Prostate gland (tissue), 2 donors: ENCODE results near the gene PTPA.

Experiments used
- POLR2AphosphoS5 ChIP-seq: sonication (generic); formaldehyde crosslinking; IDR thresholded peaks from one replicate; pipeline ENCODE4 v1.6.1; 2017; ENCODE audit warnings: antibody characterized with exemption
- TF ChIP-seq, protein P1 (sequence below), 4 experiments: fragments of 200-600 bp in 2 of 4; fragments of 450-650 bp in 2 of 4; sonication (generic) in 2 of 4; IDR thresholded peaks; 1 replicate in 3 of 4; 2 replicates in 1 of 4; pipeline ENCODE4 v1.5.1; 2016 to 2019; ENCODE audit warnings: antibody characterized with exemption in 4 of 4, mild to moderate bottlenecking in 2 of 4, moderate library complexity in 2 of 4

GRCh38 chr9:129079829-129080228 is 31.4 kb upstream of the PTPA start:
- no peak for TF ChIP-seq POLR2AphosphoS5
- TF ChIP-seq, protein P1, sequence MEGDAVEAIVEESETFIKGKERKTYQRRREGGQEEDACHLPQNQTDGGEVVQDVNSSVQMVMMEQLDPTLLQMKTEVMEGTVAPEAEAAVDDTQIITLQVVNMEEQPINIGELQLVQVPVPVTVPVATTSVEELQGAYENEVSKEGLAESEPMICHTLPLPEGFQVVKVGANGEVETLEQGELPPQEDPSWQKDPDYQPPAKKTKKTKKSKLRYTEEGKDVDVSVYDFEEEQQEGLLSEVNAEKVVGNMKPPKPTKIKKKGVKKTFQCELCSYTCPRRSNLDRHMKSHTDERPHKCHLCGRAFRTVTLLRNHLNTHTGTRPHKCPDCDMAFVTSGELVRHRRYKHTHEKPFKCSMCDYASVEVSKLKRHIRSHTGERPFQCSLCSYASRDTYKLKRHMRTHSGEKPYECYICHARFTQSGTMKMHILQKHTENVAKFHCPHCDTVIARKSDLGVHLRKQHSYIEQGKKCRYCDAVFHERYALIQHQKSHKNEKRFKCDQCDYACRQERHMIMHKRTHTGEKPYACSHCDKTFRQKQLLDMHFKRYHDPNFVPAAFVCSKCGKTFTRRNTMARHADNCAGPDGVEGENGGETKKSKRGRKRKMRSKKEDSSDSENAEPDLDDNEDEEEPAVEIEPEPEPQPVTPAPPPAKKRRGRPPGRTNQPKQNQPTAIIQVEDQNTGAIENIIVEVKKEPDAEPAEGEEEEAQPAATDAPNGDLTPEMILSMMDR (IDR thresholded peaks at IDR 0.05): no peak
